Measurements from ENCODE around the gene SCCPDH.

DNA sequence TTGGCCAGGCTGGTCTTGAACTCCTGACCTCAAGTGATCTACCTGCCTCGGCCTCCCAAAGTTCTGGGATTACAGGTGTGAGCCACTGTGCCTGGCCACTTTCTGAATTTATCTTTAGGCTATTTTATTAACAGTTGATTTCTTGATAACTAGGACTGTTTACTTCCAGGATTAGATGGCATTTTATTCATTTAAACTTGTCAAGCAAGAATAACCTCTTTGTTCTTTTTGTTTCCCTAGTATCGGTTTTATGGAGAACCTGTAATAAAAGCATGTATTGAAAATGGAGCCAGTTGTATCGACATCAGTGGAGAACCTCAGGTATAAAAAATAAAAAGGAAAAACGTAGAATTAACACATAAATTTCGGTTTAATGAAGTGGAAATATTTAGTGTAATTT lies 11.5 kb downstream of the SCCPDH start:
- no peak for TF ChIP-seq EZH2 (IDR thresholded peaks at IDR 0.05; ENCODE audit: borderline replicate concordance, insufficient read depth, low read depth, low read length, poor library complexity, severe bottlenecking)
- TF ChIP-seq, protein P1, sequence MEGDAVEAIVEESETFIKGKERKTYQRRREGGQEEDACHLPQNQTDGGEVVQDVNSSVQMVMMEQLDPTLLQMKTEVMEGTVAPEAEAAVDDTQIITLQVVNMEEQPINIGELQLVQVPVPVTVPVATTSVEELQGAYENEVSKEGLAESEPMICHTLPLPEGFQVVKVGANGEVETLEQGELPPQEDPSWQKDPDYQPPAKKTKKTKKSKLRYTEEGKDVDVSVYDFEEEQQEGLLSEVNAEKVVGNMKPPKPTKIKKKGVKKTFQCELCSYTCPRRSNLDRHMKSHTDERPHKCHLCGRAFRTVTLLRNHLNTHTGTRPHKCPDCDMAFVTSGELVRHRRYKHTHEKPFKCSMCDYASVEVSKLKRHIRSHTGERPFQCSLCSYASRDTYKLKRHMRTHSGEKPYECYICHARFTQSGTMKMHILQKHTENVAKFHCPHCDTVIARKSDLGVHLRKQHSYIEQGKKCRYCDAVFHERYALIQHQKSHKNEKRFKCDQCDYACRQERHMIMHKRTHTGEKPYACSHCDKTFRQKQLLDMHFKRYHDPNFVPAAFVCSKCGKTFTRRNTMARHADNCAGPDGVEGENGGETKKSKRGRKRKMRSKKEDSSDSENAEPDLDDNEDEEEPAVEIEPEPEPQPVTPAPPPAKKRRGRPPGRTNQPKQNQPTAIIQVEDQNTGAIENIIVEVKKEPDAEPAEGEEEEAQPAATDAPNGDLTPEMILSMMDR (IDR thresholded peaks at IDR 0.05): no peak
